ENCODE measurements around the gene ZNF850.

The ZNF850 gene

DNA sequence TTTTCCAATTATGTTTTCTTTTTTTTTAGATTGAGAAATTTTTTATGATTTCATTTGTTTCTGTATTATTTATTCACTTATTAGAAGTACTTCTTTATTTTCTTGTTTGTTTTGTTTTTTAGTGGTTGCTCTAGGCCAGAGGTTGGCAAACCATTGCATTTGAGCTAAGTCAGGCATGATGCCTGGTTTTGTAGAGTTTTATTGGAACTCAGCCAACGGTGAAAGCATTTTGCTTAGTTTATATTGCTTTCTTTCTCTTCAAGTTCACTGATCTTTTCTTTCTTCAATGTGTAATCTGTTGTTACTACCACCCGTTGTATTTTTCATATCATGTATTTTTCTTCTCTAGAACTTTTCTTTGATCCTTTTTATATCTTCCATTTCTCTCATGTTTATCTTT is 65.5 kb downstream of the ZNF850 start:
- DNase-seq (ENCODE audit: low read depth in 3 of 3, low spot score in 1 of 3), result no peak

DNA sequence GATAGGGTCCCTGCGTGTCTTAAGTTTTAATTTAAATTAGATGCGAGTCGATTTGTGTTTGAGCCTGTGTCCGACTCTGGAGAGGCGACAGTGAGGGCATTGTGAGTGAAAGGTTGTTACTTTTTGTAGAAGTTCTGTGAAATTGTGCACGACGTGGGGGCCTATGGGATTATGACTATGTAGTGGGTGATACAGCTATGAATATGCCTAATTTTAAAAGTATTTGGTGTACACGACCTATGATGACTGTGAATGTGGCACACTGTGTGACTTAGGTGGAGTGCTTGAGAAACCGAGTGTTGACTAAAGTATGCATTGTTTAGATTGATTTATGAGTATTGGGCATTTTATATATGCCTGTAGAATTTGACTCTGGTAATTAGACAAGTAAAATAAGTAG is 84.5 kb downstream of the ZNF850 start:
- DNase-seq (ENCODE audit: low read depth in 3 of 3, low spot score in 1 of 3), result no peak

DNA sequence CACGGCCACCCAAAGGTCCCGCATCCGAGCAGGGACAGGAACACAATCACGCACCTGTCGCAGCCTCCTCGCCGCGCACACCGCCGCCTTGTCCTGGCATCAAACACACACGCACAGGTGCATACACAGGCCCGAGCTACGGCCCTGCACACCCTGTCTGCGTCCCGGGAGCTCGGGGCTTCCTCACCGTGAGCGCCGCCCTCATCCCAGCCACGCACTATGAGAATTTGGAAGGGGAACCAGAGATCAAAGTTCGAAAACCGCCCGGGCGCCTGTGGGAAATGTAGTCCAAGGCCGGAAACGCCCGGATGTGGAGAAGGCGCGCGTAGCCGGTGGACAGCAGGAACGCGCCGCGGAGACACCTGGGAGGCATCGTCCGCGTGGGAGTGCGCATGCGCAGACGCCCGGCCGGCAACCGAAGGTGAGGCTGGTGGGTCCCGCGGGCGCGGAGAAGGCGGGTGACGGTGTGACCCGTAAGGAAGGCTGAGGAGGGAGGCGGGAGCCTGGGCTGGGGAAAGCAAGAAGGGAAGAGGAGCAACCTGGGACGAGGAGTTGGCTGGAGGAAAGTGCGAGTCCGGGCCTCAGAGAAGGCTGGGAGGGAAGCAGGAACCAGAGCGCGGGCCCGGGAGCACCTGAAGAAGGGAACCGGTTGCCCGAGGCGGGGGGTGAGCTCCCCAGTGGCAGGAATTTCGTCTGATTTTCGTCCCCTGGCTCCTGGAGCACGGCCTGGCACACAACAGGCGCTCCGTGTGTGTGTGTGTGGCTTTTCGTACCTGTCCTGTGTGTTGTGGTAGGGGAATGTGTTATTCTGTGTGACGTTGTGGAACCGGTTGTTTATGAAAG is 85.2 kb downstream of the ZNF850 start, which contains the start of gene ZNF567:
Gene ZNF567 (plus strand): TSS at position 399 of the 843 bp plus-strand sequence. CDS start 7,256 bp downstream, outside the sequence.
- peak; percentile 93 to 98 (median 96) for DNase-seq (ENCODE audit: low read depth in 3 of 3, low spot score in 1 of 3)

DNA sequence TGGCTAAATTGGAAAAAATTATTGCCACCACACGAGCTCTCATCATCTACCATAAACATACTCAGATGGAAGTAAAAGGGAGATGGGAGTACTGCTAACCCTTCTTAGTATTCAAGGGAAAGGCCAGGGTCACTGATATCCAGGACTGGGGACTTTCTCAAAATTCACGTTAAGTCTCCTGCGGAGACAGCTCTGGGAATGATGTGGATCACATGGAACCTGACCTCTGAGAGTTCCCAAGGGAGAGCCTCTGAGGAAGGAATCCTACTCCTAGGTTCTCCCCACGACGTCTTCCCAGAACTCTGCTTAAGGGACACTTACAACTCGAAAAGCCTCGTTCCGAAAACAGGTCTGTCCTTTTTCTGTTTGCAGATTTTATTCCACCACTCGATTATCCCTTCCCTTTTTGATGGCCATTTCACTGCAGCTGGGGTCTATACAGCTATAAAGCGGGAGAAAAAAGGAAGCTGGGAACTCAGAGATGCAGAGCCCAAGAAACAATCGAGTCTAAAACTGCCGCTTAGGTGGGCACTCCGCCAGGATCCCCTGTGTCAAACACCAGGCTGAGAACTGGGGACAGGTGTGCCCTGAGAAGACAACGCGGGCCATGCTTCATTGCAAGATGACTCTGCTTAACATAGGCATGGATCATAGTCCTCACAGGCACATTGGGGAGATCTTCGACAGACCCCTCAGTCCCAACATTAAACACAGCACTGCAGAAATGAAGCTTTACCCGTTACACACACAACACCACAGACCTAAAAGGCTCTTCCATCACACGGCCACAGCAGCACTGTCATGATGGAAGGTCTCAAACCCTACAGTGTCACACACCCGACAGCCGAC is 86.0 kb downstream of the ZNF850 start:
- no peak for DNase-seq (ENCODE audit: low read depth in 3 of 3, low spot score in 1 of 3)

DNA sequence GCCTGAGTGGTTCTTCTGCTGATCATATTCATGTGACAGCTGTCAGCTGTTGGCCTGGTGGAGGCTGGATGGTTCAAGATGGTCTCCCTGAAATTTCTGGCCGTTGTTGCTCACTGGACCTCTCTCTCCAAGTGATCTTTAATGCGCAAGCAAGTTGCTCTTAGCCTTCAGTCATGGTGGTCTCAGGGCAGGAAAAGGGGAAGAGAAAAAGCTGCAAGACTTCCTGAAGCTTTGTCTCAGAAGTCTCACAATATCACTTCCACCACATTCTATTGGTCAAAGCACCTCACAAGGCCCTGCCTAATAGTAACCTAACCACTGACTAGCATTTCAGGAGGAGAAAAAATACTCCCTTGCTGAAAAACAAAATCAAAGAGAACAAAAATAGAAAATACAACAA is 86.8 kb downstream of the ZNF850 start:
- DNase-seq (ENCODE audit: low read depth in 3 of 3, low spot score in 1 of 3), result no peak

DNA sequence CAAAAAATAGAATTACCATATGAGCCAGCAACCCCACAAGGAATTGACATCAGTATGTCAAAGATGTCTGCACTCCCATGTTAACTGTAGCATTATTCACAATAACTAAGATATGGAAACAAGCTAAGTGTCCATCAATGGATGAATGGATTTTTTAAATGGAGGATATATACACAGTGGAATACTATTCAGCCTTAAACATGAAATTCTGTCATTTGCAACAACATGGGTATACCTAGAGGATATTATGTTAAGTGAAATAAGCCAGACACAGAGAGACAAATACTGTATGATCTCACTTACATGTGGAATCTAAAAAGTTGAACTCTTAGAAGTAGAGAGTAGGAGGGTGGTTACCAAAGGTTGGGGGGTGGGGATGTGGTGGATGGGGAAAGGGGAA is 93.2 kb downstream of the ZNF850 start:
- DNase-seq (ENCODE audit: low read depth in 3 of 3, low spot score in 1 of 3), result no peak

DNA sequence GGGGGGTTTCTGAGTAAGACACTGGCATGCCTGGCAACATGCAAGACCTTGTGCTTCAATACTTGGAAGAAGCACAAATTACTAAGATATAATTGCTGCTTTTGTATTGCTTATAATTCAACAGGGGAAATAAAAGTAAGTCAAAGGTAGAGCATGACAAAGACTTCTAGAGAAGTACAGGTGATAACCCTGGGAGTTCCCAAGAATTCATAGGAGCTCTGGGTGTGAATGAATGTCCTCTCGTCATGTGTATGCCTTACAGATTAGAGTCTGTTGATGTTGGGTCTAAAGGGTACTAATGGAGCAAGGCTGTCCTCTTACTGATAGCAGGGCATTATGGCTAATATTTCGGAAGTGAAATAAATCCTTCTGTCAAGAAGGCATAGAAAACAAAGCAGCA is 98.4 kb downstream of the ZNF850 start:
- no peak for DNase-seq (ENCODE audit: low read depth in 3 of 3, low spot score in 1 of 3)

DNA sequence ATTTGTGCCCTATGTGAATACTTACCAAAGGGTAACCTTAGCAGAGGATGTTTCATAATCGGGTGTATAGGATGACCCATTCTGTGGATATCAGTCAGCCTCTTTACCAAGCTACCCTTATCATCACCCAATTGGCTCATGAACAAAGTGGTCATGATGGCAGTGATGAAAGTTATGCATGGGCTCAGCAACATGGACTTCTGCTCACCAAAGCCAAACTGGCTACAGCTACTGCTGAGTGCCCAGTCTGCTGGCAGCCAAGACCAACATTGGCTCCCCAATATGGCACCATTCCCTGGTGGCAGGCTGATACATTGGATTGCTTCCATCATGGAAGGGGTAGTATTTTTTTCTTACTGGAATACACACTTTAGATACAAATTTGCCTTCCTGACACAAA is 100.2 kb downstream of the ZNF850 start:
- DNase-seq (ENCODE audit: low read depth in 3 of 3, low spot score in 1 of 3), result no peak

DNA sequence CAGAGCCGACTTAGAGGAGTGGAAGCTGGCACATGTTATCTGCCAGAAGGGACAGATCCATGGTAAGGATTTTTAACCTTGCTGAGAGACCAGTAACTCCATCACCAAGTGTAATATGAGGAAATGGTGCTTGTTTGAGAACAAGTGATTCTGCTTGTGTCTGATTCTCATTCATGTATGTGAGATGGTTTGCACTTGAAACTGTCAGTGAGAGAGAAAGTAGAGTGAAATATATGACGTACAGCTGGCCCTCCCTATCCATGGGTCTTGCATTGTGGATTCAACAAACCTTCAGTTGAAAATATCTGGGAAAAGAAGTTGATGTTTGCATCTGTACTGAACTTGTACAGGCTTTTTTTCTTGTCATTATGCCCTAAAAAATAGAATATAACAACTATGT is 104.0 kb downstream of the ZNF850 start:
- no peak for DNase-seq (ENCODE audit: low read depth in 3 of 3, low spot score in 1 of 3)

DNA sequence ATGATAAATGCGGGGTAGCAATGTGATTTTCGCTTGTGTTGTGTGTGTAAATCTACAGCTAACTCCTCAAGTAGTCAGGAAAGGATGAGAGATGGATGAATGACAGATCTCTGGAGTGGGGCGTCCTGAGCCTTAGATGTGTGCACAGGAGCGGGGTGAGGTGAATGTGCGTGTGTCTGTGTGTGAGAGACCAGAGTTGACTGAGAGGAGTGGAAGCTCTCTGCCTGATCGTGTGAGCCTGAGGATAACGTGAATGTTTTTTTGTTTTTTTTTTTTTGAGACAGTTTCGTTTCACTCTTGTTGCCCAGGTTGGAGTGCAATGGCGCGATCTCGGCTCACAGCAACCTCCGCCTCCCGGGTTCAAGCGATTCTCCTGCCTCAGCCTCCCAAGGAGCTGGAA is 106.8 kb downstream of the ZNF850 start:
- no peak for DNase-seq (ENCODE audit: low read depth in 3 of 3, low spot score in 1 of 3)
